Endothelial cell of umbilical vein (primary cell): ENCODE measurements around the gene CCDC159. TPM values are rescaled to one million over a fixed set of nuclear protein-coding genes. Genes with fewer than 3 reads are reported as not detected.

Experiments
- BruUV-seq: library from RNA; stranded (reverse); fragments of 400-500 nt; replicated peaks from 2 replicates; lab custom pipeline; 2021; lab: Mats Ljungman, UMichigan
- CTCF ChIA-PET: fragments of 300-600, 350-600 bp; sonication (Branson Sonifier 250); formaldehyde crosslinking; loops from one replicate; lab custom pipeline; 2021; ENCODE audit warnings: antibody characterized with exemption, inconsistent platforms; lab: Charles Lee
- POLR2A ChIA-PET: fragments of 300-600, 350-600 bp; sonication (Branson Sonifier 250); formaldehyde crosslinking; loops from one replicate; lab custom pipeline; 2021; ENCODE audit warnings: antibody characterized with exemption, inconsistent platforms; lab: Charles Lee
- DNase-seq: peaks from one replicate; pipeline ENCODE4 v3.0.0-alpha.2; 2011; ENCODE audit warnings: low read depth, low spot score
- FAIRE-seq: peaks from 2 replicates; lab custom pipeline; 2011; peaks lifted over from hg19 to GRCh38; lab: Jason Lieb, UNC
- H2AFZ ChIP-seq: 2 replicates; pipeline ENCODE4 v1.6.0; 2012; ENCODE audit warnings: low read depth, low read length, control low read depth, inconsistent platforms
- H3K27ac ChIP-seq: 2 replicates; pipeline ENCODE4 v1.5.1; 2011; ENCODE audit warnings: low read depth, mild to moderate bottlenecking, control low read depth, low read length, moderate library complexity; ENCODE audit not compliant: insufficient read depth
- H3K27me3 ChIP-seq, 2 experiments: 2 replicates each; pipeline versions ENCODE4 v1.6.0 to v1.6.1; 2011; ENCODE audit warnings: low read length in 2 of 2, mixed read lengths in 1 of 2; ENCODE audit not compliant: control insufficient read depth in 2 of 2, insufficient read depth in 2 of 2
- H3K36me3 ChIP-seq, 2 experiments: 2 replicates in 1 of 2; 3 replicates in 1 of 2; pipeline ENCODE4 v1.5.1; 2011; ENCODE audit warnings: low read length in 2 of 2, mild to moderate bottlenecking in 1 of 2, moderate library complexity in 1 of 2; ENCODE audit not compliant: control insufficient read depth in 2 of 2, insufficient read depth in 2 of 2; ENCODE audit errors: extremely low read depth in 1 of 2
- H3K4me1 ChIP-seq: 3 replicates; pipeline ENCODE4 v1.5.1; 2011; ENCODE audit warnings: mild to moderate bottlenecking, low read length; ENCODE audit not compliant: control insufficient read depth, insufficient read depth; ENCODE audit errors: extremely low read depth
- H3K4me2 ChIP-seq: 2 replicates; pipeline ENCODE4 v1.6.1; 2011; ENCODE audit warnings: low read length, control low read depth, mixed read lengths; ENCODE audit not compliant: insufficient read depth
- H3K4me3 ChIP-seq, 3 experiments: fragments of 200-600 bp in 1 of 3; sonication (generic), shearing (Covaris generic) in 1 of 3; replicated peaks in 1 of 3; 2 replicates each; pipeline ENCODE4 v1.5.1; 2011 to 2016; ENCODE audit warnings: control low read depth in 3 of 3, low read length in 3 of 3, mild to moderate bottlenecking in 2 of 3, inconsistent platforms in 1 of 3, low read depth in 1 of 3, moderate library complexity in 1 of 3; ENCODE audit not compliant: insufficient read depth in 1 of 3
- H3K79me2 ChIP-seq: 2 replicates; pipeline ENCODE4 v1.6.0; 2012; ENCODE audit warnings: low read length, inconsistent platforms; ENCODE audit not compliant: control insufficient read depth, insufficient read depth
- H3K9ac ChIP-seq: replicated peaks from 2 replicates; pipeline ENCODE3; 2011; ENCODE audit warnings: low read length, control low read depth; ENCODE audit not compliant: insufficient read depth; ENCODE audit errors: extremely low read depth
- H3K9me1 ChIP-seq: replicated peaks from 3 replicates; pipeline ENCODE4 v1.6.0; 2011; ENCODE audit warnings: mild to moderate bottlenecking, low read length; ENCODE audit not compliant: control insufficient read depth, insufficient read depth; ENCODE audit errors: extremely low read depth
- H3K9me3 ChIP-seq: replicated peaks from 2 replicates; pipeline ENCODE4 v1.5.1; 2012; ENCODE audit warnings: low read length, inconsistent platforms; ENCODE audit not compliant: control insufficient read depth, insufficient read depth
- H4K20me1 ChIP-seq: replicated peaks from 2 replicates; pipeline ENCODE3; 2011; ENCODE audit warnings: mild to moderate bottlenecking, low read length; ENCODE audit not compliant: control insufficient read depth, insufficient read depth; ENCODE audit errors: extremely low read depth
- CTCF ChIP-seq, 2 donors: IDR thresholded peaks; 1 replicate in 1 of 2; 2 replicates in 1 of 2; pipeline ENCODE4 v1.5.1; 2011; ENCODE audit warnings: low read length in 2 of 2, mild to moderate bottlenecking in 2 of 2, moderate library complexity in 2 of 2, control low read depth in 1 of 2, inconsistent platforms in 1 of 2, low read depth in 1 of 2; ENCODE audit not compliant: insufficient read depth in 1 of 2; ENCODE audit errors: extremely low read depth in 1 of 2
- EZH2 ChIP-seq: IDR thresholded peaks from 2 replicates; pipeline ENCODE4 v1.6.1; 2012; ENCODE audit warnings: borderline replicate concordance, low read depth, mild to moderate bottlenecking, moderate library complexity, low read length, inconsistent platforms; ENCODE audit not compliant: severe bottlenecking
- FOS ChIP-seq: IDR thresholded peaks from 2 replicates; pipeline ENCODE4 v1.6.1; 2011; ENCODE audit warnings: mild to moderate bottlenecking, low read length, moderate library complexity, borderline replicate concordance; ENCODE audit not compliant: insufficient read depth
- GATA2 ChIP-seq: IDR thresholded peaks from 2 replicates; pipeline ENCODE4 v1.7.0; 2011; ENCODE audit warnings: low read depth, mild to moderate bottlenecking, moderate library complexity, mixed read lengths, low read length; ENCODE audit not compliant: insufficient read length, insufficient read depth
- JUN ChIP-seq: IDR thresholded peaks from 2 replicates; pipeline ENCODE4 v1.6.1; 2011; ENCODE audit warnings: borderline replicate concordance, low read depth; ENCODE audit not compliant: insufficient read length, insufficient read depth
- MYC ChIP-seq: IDR thresholded peaks from one replicate; pipeline ENCODE4 v1.6.1; 2011; ENCODE audit warnings: mild to moderate bottlenecking, low read depth, low read length
- POLR2A ChIP-seq: IDR thresholded peaks from 2 replicates; pipeline ENCODE4 v1.6.1; 2012; ENCODE audit warnings: low read depth, mild to moderate bottlenecking, control low read depth, low read length
- POLR2AphosphoS5 ChIP-seq: IDR thresholded peaks from 2 replicates; pipeline ENCODE4 v1.6.1; 2012; ENCODE audit warnings: low read depth, mild to moderate bottlenecking, control low read depth, low read length, moderate library complexity; ENCODE audit not compliant: insufficient read depth
- dilution Hi-C: fragments of 300-500 bp; cut with MboI; formaldehyde crosslinking; loops from one replicate; pipeline ENCODE4 v1.15.0; 2019; ENCODE audit warnings: low sequenced_read_pairs; ENCODE audit not compliant: extremely low pct_ligation_motif_present
- intact Hi-C: fragments of 100-400 bp; cut with micrococcal nuclease; formaldehyde crosslinking; loops from one replicate; pipeline ENCODE4 v1.10.0; 2022
- polyA plus RNA-seq, 4 experiments: library from polyadenylated mRNA; depleted of rRNA in 3 of 4; stranded (reverse) in 3 of 4; unstranded in 1 of 4; fragments of >200 nt; gene quantifications; 2 replicates each; pipeline versions ENCODE4 v1.2.1 to v1.2.3, GENCODE V29; 2011 to 2012; ENCODE audit warnings: missing spikeins in 1 of 4
- total RNA-seq: library from RNA; stranded (reverse); gene quantifications from 2 replicates; pipeline ENCODE4 v1.2.3, GENCODE V29; 2021
- TF ChIP-seq, protein P1 (sequence below): IDR thresholded peaks from 2 replicates; pipeline ENCODE4 v1.6.1; 2011; ENCODE audit not compliant: insufficient read depth, insufficient read length

CCDC159 gene
- total and polyA plus RNA-seq, 2 donors (not counting 3 experiments of a cell fraction or from before 2014, with no cell fraction given) = 30.0 to 31.6 TPM

- no peak for FAIRE-seq
- POLR2A ChIA-PET = no interaction called here
These were observed 33.6 kb downstream of the CCDC159 start for GRCh38 chr19:11379857-11380350.

GRCh38 chr19:11380653-11381537, 34.6 kb downstream of the CCDC159 start:
- H3K79me2 ChIP-seq = peaks cover 4% of the 10 kb centered on the region
- peak overlapping the region; percentile 68 for H3K4me2 ChIP-seq
- H3K9ac ChIP-seq = peak overlapping the region; percentile 62
- POLR2A ChIA-PET = interaction anchor here (0.7 to 1.5 kb wide), 3 partner anchors 13 to 101 kb away, joined by 3 to 4 read pairs (median 3); partner anchors contain the start of gene CCDC159
- peak overlapping the region; percentile 47 to 61 (median 47) for H3K4me3 ChIP-seq
- FAIRE-seq = peak; percentile 99
- no peaks in the 10 kb centered on the region for H3K36me3 ChIP-seq
- no TSS peak for BruUV-seq
- no peaks in the 10 kb centered on the region for H3K27me3 ChIP-seq
- no peak for TF ChIP-seq FOS
- TF ChIP-seq, protein P1, sequence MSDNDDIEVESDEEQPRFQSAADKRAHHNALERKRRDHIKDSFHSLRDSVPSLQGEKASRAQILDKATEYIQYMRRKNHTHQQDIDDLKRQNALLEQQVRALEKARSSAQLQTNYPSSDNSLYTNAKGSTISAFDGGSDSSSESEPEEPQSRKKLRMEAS = no peak
- TF ChIP-seq POLR2AphosphoS5 = no peak
- no peak for TF ChIP-seq EZH2
- TF ChIP-seq POLR2A = peak; percentile 36
- TF ChIP-seq MYC = no peak
- peak; percentile 71 to 86 for TF ChIP-seq CTCF (IDR thresholded peaks at IDR 0.05; ENCODE audit: extremely low read depth in 1 of 2, insufficient read depth in 1 of 2, low read depth in 1 of 2, low read length in 2 of 2)
- TF ChIP-seq JUN = no peak
- no peak for TF ChIP-seq GATA2
- DNase-seq = peak; percentile 95
- peak overlapping the region; percentile 66 for H3K27ac ChIP-seq
- H2AFZ ChIP-seq = peak overlapping the region; percentile 94
- no peaks in the 10 kb centered on the region for H3K9me3 ChIP-seq
- H3K9me1 ChIP-seq = no peaks in the 10 kb centered on the region
- dilution Hi-C loops (no loop called here), intact Hi-C loops (loop anchor here (1.0 to 5.0 kb wide), 7 partner anchors 26 to 101 kb away; partner anchors contain the start of genes ODAD3, PLPPR2 and PRKCSH)
- H3K4me1 ChIP-seq = peaks cover 44% of the 10 kb centered on the region
- H4K20me1 ChIP-seq = no peaks in the 10 kb centered on the region
- CTCF ChIA-PET = interaction anchor here (0.6 to 5.5 kb wide), 31 partner anchors 8 to 161 kb away, joined by 3 to 55 read pairs (median 5); partner anchors contain the start of genes CCDC159, ELAVL3, ODAD3 and PLPPR2

More at GRCh38 chr19:11379857-11380350, 33.6 kb downstream of the CCDC159 start:
- Histone ChIP-seq H2AFZ (no peak overlapping the region), H3K9me1 (no peaks in the 10 kb centered on the region), H3K27me3 (no peaks in the 10 kb centered on the region), H3K79me2 (peaks cover 6% of the 10 kb centered on the region), H3K4me1 (peaks cover 53% of the 10 kb centered on the region), H3K36me3 (no peaks in the 10 kb centered on the region), H3K4me2 (peak overlapping the region; percentile 68), H4K20me1 (no peaks in the 10 kb centered on the region), H3K9ac (no peak overlapping the region), H3K4me3 (no peak overlapping the region), H3K27ac (no peak overlapping the region), H3K9me3 (no peaks in the 10 kb centered on the region)
- dilution Hi-C loops = no loop called here
- intact Hi-C loops = loop anchor here (5.0 kb wide), 1 partner anchor 42 kb away; no protein-coding TSS in a partner anchor
- BruUV-seq = no TSS peak
- no peak for DNase-seq
- TF ChIP-seq JUN = no peak
- TF ChIP-seq POLR2A = no peak
- TF ChIP-seq EZH2 = no peak
- TF ChIP-seq GATA2 = no peak
- CTCF ChIA-PET = interaction anchor here (2.7 to 5.5 kb wide), 3 partner anchors 26 to 86 kb away, joined by 14 to 55 read pairs (median 16); partner anchors contain the start of genes ODAD3 and PRKCSH
